HFFc6 (cell line): ENCODE results near the gene NCOA6. TPM values are rescaled to one million over a fixed set of nuclear protein-coding genes. Genes with fewer than 3 reads are reported as not detected.

Experiments used
- DNase-seq: peaks from one replicate; pipeline ENCODE4 v3.0.0-alpha.2; 2018
- H3K27ac Mint-ChIP-seq: 2 replicates; pipeline ENCODE4 v1.8.0; 2020; ENCODE audit warnings: mild to moderate bottlenecking, mixed read lengths
- H3K27me3 Mint-ChIP-seq: 2 replicates; pipeline ENCODE4 v1.8.0; 2021; ENCODE audit warnings: mild to moderate bottlenecking, moderate library complexity, mixed read lengths; ENCODE audit not compliant: insufficient read depth
- H3K36me3 Mint-ChIP-seq: 2 replicates; pipeline ENCODE4 v1.8.0; 2021; ENCODE audit warnings: low read depth, mixed read lengths
- H3K4me1 Mint-ChIP-seq: 2 replicates; pipeline ENCODE4 v1.8.0; 2020; ENCODE audit warnings: low read depth, mixed read lengths
- H3K4me3 Mint-ChIP-seq: 2 replicates; pipeline ENCODE4 v1.8.0; 2020; ENCODE audit warnings: mild to moderate bottlenecking, moderate library complexity, mixed read lengths
- H3K9me3 Mint-ChIP-seq: 2 replicates; pipeline ENCODE4 v1.8.0; 2020; ENCODE audit warnings: mild to moderate bottlenecking, mixed read lengths
- CTCF ChIP-seq: fragments of 200-600 bp; sonication (generic); IDR thresholded peaks from 2 replicates; pipeline ENCODE4 v1.5.0; 2021; ENCODE audit warnings: antibody characterized with exemption, mild to moderate bottlenecking
- total RNA-seq, 6 experiments: library from RNA; stranded (reverse); fragmentation: NEBNext Ultra II Directional; extraction: Animal tissue kit (Norgen Biotek cat#: 25700); gene quantifications; 2 replicates in 1 of 6; 3 replicates in 5 of 6; pipeline ENCODE4 v1.2.3, GENCODE V29; 2021

NCOA6 gene
- total RNA-seq, 6 experiments from 2014 or later: 17.6 to 21.0 (median 18.4) TPM

GRCh38 chr20:34701405-34702085 lies 123.9 kb downstream of the NCOA6 start:
- no peaks in the 10 kb centered on the region for H3K9me3 Mint-ChIP-seq
- TF ChIP-seq CTCF: no peak
- H3K27ac Mint-ChIP-seq: no peak overlapping the region
- peaks cover 13% of the 10 kb centered on the region for H3K27me3 Mint-ChIP-seq
- H3K36me3 Mint-ChIP-seq: no peaks in the 10 kb centered on the region
- H3K4me1 Mint-ChIP-seq: peaks cover 33% of the 10 kb centered on the region
- DNase-seq: no peak
- H3K4me3 Mint-ChIP-seq: no peak overlapping the region

GRCh38 chr20:34693414-34693813 lies 132.0 kb downstream of the NCOA6 start:
- Mint-ChIP-seq H3K4me1 (no peaks in the 10 kb centered on the region), H3K27me3 (peaks cover 8% of the 10 kb centered on the region), H3K36me3 (no peaks in the 10 kb centered on the region), H3K9me3 (no peaks in the 10 kb centered on the region), H3K4me3 (no peak overlapping the region), H3K27ac (no peak overlapping the region)
- DNase-seq: no peak
- TF ChIP-seq CTCF: no peak

- Mint-ChIP-seq H3K4me1 (no peaks in the 10 kb centered on the region), H3K27me3 (peaks cover 10% of the 10 kb centered on the region), H3K27ac (no peak overlapping the region), H3K9me3 (no peaks in the 10 kb centered on the region), H3K36me3 (no peaks in the 10 kb centered on the region), H3K4me3 (no peak overlapping the region)
- TF ChIP-seq CTCF: no peak
- no peak for DNase-seq
Observed at GRCh38 chr20:34691838-34692237, 133.6 kb downstream of the NCOA6 start.

- H3K9me3 Mint-ChIP-seq: no peaks in the 10 kb centered on the region
- no peaks in the 10 kb centered on the region for H3K36me3 Mint-ChIP-seq
- no peak for TF ChIP-seq CTCF
- no peak overlapping the region for H3K4me3 Mint-ChIP-seq
- no peak overlapping the region for H3K27ac Mint-ChIP-seq
- peaks cover 10% of the 10 kb centered on the region for H3K27me3 Mint-ChIP-seq
- H3K4me1 Mint-ChIP-seq: no peaks in the 10 kb centered on the region
- DNase-seq: no peak
Observed at GRCh38 chr20:34689486-34689885, 136.0 kb downstream of the NCOA6 start.

GRCh38 chr20:34683667-34684066 lies 141.8 kb downstream of the NCOA6 start:
- no peaks in the 10 kb centered on the region for H3K9me3 Mint-ChIP-seq
- TF ChIP-seq CTCF: no peak
- no peaks in the 10 kb centered on the region for H3K36me3 Mint-ChIP-seq
- DNase-seq: no peak
- H3K4me3 Mint-ChIP-seq: no peak overlapping the region
- H3K4me1 Mint-ChIP-seq: no peaks in the 10 kb centered on the region
- H3K27me3 Mint-ChIP-seq: peaks cover 6% of the 10 kb centered on the region
- H3K27ac Mint-ChIP-seq: no peak overlapping the region
